Measurements from ENCODE around the gene TMUB1. TPM values are rescaled to one million over a fixed set of nuclear protein-coding genes. Genes with fewer than 3 reads are reported as not detected.

The TMUB1 gene
- total RNA-seq, 2 donors from 2014 or later: 72.4 to 80.7 TPM

- no peak for ATAC-seq
- no peak for DNase-seq
- intact Hi-C loops (cut with DNase I, micrococcal nuclease): no loop called here
Observed at GRCh38 chr7:151110236-151110940, 27.1 kb upstream of the TMUB1 start.

GRCh38 chr7:151109094-151110048 lies 26.1 kb upstream of the TMUB1 start:
- intact Hi-C loops (cut with DNase I, micrococcal nuclease): no loop called here
- peak; percentile 43 for ATAC-seq
- peak in 1 of 2 donors; percentile 32 for DNase-seq

DNA sequence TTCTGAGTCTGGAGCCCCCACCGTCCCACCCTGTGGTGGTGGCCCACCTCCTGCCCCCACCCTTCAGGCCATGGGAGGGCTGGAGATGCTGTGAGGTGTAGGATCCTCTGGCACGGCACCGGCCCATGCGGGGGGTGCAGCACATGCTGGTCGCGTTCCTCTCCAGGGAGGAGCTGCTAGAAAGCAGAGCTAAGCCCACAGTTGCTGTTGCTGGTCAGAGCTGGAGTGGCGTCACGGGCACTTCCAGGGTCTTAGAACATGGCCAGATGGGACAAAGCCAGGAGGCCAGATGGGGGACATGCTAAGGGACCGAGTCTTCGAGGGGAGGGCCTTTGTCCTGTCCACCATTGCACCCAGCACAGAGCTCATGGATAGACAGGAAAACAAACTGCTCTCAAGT lies 24.6 kb upstream of the TMUB1 start:
- intact Hi-C loops (cut with DNase I, micrococcal nuclease): no loop called here
- ATAC-seq (no peak), DNase-seq (no peak)

DNA sequence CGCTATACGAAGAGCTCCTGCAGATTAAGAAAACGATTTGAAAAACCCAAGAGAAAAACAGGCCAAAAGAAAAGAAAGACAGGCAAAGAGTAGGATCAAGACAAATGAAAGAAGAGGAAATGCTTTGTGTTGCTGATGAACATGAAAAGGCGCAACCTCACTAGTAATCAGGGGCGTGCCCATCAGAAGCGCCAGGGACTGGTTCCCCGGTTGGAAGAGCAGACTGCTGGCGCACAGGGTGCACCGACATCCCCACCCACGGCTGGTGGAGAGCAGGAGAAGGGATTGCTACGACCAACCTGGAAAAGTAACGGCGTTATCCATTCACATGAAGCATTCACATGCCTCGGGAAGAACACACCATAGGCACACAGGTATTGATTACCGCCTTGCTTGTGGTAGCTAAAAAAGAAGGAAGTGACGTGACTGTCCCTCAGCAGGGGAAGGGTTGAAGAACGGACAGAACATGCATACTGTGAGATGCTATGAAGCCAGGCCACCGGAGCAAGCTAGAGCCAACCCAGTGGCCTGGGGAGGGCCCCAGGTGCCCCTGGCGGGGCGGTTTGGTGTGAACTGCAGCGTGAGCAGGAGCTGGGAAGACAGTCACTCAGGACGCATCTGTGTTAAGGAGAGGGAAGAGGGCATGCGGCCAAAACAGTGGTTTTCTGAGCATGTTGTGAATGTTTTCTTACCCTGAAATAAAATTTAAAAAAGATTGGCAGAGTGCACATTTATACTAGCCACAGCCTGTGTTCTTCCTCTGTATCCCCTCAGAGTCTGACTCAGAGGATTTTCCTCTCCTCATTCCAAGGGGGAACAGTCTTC lies 21.3 kb upstream of the TMUB1 start:
- DNase-seq: no peak
- intact Hi-C loops (cut with DNase I, micrococcal nuclease): no loop called here
- no peak for ATAC-seq

- intact Hi-C loops (cut with DNase I, micrococcal nuclease): no loop called here
- DNase-seq (no peak), ATAC-seq (no peak)
Observed at GRCh38 chr7:151103973-151104372, 20.7 kb upstream of the TMUB1 start.

- intact Hi-C loops (cut with DNase I, micrococcal nuclease): no loop called here
- ATAC-seq (no peak), DNase-seq (no peak)
Observed at GRCh38 chr7:151102991-151103390, 19.7 kb upstream of the TMUB1 start.

- intact Hi-C loops (cut with DNase I, micrococcal nuclease): no loop called here
- no peak for ATAC-seq
- no peak for DNase-seq
Observed at GRCh38 chr7:151101621-151102396, 18.5 kb upstream of the TMUB1 start.

- intact Hi-C loops (cut with DNase I, micrococcal nuclease): no loop called here
- ATAC-seq (no peak), DNase-seq (no peak)
Observed at GRCh38 chr7:151100921-151101320, 17.6 kb upstream of the TMUB1 start.

GRCh38 chr7:151099486-151100211 lies 16.4 kb upstream of the TMUB1 start:
- no peak for ATAC-seq

DNA sequence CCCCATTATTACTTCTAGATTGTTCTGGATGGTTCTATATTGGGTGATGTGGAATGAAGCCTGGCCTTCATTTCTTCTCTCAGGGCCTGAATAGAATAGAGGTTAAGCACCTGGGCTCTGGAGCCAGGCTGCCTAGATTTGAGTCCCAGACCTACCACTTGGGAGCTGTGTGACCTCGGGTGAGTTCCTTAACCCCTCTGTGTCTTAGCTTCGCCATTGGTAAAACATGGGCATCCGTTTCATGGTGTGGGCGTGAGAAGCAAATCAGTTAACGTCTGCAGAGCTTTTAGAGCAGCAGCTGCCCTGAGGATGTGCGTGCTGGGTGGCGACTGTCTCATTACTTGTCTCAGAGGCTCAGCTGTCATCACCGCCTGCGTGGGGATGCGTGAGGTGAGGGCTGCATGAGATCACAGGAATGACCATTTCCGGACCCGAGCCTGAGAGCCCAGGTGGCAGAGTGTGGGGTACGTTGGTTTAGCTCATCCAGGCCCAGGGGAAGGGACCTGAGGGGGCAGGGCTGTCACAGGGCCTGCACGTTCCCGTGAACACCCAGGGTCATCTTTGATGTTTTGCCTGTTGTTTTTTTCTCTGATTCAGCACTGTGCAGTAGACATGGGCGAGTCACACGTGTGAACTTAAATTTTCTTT lies 12.7 kb upstream of the TMUB1 start:
- ATAC-seq (no peak), DNase-seq (no peak)
- intact Hi-C loops (cut with DNase I, micrococcal nuclease): no loop called here

More at GRCh38 chr7:151099486-151100211, 16.4 kb upstream of the TMUB1 start:
- intact Hi-C loops (cut with DNase I, micrococcal nuclease): no loop called here
- no peak for DNase-seq

DNA sequence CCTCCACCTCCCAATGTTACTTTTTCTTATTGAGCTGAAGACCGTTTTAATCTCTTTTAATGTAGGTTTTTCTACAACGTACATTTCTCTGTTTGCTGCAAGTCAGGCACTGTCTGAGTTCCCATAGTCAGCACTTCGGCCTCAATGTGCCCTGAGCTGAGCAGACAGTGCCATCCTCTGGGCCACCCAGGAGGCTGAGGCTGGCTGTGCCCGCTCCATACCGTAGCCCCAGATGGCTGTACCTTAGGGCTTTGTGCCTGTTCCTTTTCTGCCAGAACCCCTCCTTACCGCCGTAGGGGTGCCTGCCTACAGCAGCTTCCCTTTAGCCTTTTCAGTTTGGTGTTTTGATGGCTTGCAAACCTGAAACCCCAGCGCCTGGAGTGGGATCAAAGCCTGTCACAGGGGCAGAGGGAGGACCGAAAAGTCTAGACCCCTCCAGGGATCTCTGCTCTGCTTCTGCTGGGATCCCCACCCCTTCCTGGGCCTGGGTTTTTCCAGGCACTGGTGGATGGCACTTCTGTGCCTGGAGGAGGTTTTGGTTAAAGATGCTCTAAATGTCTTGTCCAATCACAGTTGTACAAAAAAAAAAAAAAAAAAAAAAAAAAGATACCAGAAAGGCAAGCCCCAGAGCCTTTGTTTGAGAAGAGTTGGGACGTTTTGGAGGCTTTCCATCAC lies 12.0 kb upstream of the TMUB1 start:
- intact Hi-C loops (cut with DNase I, micrococcal nuclease): no loop called here
- ATAC-seq (no peak), DNase-seq (no peak)

DNA sequence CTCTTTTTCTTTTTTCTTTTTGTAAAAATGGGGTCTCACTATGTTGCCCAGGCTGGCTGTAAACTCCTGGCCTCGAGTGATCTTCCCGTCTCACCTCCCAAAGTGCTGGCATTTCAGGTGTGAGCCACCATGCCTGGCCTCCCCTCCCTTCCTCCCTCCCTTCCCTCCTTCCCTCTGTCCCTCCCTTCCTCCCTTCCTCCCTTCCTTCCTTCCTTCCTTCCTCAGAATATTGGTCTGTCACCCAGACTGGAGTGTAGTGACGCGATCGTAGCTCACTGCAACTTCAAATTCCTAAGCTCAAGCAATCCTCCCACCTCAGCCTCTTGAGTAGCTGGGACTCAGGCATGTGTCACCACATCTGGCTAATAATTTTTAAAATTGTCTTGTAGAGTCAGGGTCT lies 11.4 kb upstream of the TMUB1 start:
- no peak for ATAC-seq

GRCh38 chr7:151093748-151094147 lies 10.5 kb upstream of the TMUB1 start:
- DNase-seq: no peak
- no peak for ATAC-seq
- intact Hi-C loops (cut with DNase I, micrococcal nuclease): no loop called here

More for the DNA sequence above, 11.4 kb upstream of the TMUB1 start:
- DNase-seq: no peak
- intact Hi-C loops (cut with DNase I, micrococcal nuclease): no loop called here

GRCh38 chr7:151091988-151092387 lies 8.7 kb upstream of the TMUB1 start:
- intact Hi-C loops (cut with DNase I, micrococcal nuclease): no loop called here
- ATAC-seq (no peak), DNase-seq (no peak)

DNA sequence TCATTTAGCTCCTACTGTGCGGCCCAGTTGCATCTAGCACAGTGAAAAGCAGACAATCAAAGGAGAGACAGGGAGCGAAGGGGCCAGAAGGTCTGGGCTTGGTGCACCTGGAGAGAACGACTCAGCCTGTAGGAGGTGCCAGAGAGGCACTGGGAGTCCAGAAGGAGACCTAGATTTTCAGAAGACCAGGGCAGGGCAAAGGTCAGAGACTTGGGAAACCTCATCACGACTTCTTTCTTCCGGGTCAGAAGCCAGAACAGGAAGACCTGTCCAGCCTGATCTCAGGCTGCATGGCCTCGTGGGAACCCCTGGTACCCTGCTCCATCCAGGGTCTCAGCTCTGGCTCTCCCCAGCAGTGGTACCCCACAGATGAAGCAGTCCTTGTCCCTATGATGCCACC lies 8.1 kb upstream of the TMUB1 start:
- ATAC-seq (peak; percentile 60), DNase-seq (peak; percentile 72 to 78)
- intact Hi-C loops (cut with DNase I, micrococcal nuclease): no loop called here

- no peak for ATAC-seq
- DNase-seq: no peak
- intact Hi-C loops (cut with DNase I, micrococcal nuclease): no loop called here
Observed at GRCh38 chr7:151091003-151091402, 7.7 kb upstream of the TMUB1 start.

Measured in left colon (tissue), 2 donors.